HepG2 (cell line): ENCODE results near the gene NRN1L. TPM values are rescaled to one million over a fixed set of nuclear protein-coding genes. Genes with fewer than 3 reads are reported as not detected.

Experiments used
- ASH2L ChIP-seq: fragments of 300-600, 200-600 bp; sonication (generic); IDR thresholded peaks from 2 replicates; pipeline ENCODE4 v1.7.0; 2017; ENCODE audit warnings: low read depth, mild to moderate bottlenecking, moderate library complexity, mixed read lengths, low read length; ENCODE audit not compliant: insufficient read length
- MAFG ChIP-seq: sonication (generic); formaldehyde crosslinking; IDR thresholded peaks from 2 replicates; pipeline ENCODE4 v1.5.1; 2020; ENCODE audit warnings: mild to moderate bottlenecking, missing genetic modification reagents
- PHF21A ChIP-seq: sonication (generic); formaldehyde crosslinking; IDR thresholded peaks from 2 replicates; pipeline ENCODE4 v1.5.0; 2020; ENCODE audit warnings: mild to moderate bottlenecking, missing genetic modification reagents
- SP140L ChIP-seq: sonication (generic); formaldehyde crosslinking; IDR thresholded peaks from 2 replicates; pipeline ENCODE4 v1.4.0; 2020; ENCODE audit warnings: missing genetic modification reagents, borderline replicate concordance
- SP4 ChIP-seq: sonication (generic); formaldehyde crosslinking; IDR thresholded peaks from 2 replicates; pipeline ENCODE4 v1.8.1; 2023; ENCODE audit warnings: mild to moderate bottlenecking, missing genetic modification reagents
- SP5 ChIP-seq: IDR thresholded peaks from 2 replicates; pipeline ENCODE4 v1.6.1; 2016; ENCODE audit warnings: low read depth, borderline replicate concordance
- SYNCRIP ChIP-seq: fragments of 200-400 bp; formaldehyde crosslinking; IDR thresholded peaks from 2 replicates; pipeline ENCODE4 v1.6.1; 2018; ENCODE audit warnings: mild to moderate bottlenecking, low read depth, low read length; ENCODE audit not compliant: insufficient read depth
- TAF15 ChIP-seq: fragments of 200-400 bp; formaldehyde crosslinking; IDR thresholded peaks from one replicate; pipeline ENCODE4 v1.6.1; 2018; ENCODE audit warnings: mild to moderate bottlenecking, low read depth, low read length; ENCODE audit not compliant: poor library complexity, severe bottlenecking
- U2AF1 ChIP-seq: fragments of 200-400 bp; formaldehyde crosslinking; optimal IDR thresholded peaks from 2 replicates; pipeline ENCODE3; 2017; ENCODE audit warnings: mild to moderate bottlenecking, low read depth, low read length
- ZFAT ChIP-seq: sonication (generic); formaldehyde crosslinking; conservative IDR thresholded peaks from 2 replicates; pipeline ENCODE4 v1.8.1; 2023; ENCODE audit warnings: missing genetic modification reagents, inconsistent platforms
- ZNF572 ChIP-seq: sonication (generic); formaldehyde crosslinking; IDR thresholded peaks from 2 replicates; pipeline ENCODE4 v1.5.1; 2020; ENCODE audit warnings: mild to moderate bottlenecking, missing genetic modification reagents
- ZNF773 ChIP-seq: sonication (generic); formaldehyde crosslinking; IDR thresholded peaks from 2 replicates; pipeline ENCODE4 v1.4.0; 2020; ENCODE audit warnings: missing genetic modification reagents, borderline replicate concordance
- ZNF775 ChIP-seq: sonication (generic); formaldehyde crosslinking; IDR thresholded peaks from 2 replicates; pipeline ENCODE4 v1.4.0; 2020; ENCODE audit warnings: missing genetic modification reagents, mild to moderate bottlenecking, moderate library complexity, borderline replicate concordance
- ZNF792 ChIP-seq: IDR thresholded peaks from 2 replicates; pipeline ENCODE4 v1.6.1; 2016
- ZNF841 ChIP-seq: sonication (generic); formaldehyde crosslinking; IDR thresholded peaks from 2 replicates; pipeline ENCODE4 v1.8.1; 2023; ENCODE audit warnings: missing genetic modification reagents, borderline replicate concordance
- ZNF878 ChIP-seq: sonication (generic); formaldehyde crosslinking; IDR thresholded peaks from 2 replicates; pipeline ENCODE4 v1.8.1; 2023; ENCODE audit warnings: mild to moderate bottlenecking, missing genetic modification reagents, moderate library complexity
- polyA plus RNA-seq, 8 experiments: library from polyadenylated mRNA; depleted of rRNA in 3 of 8; stranded (reverse) in 7 of 8; unstranded in 1 of 8; fragments of >200 nt; fragmentation: Illumina TruSeq in 4 of 8; extraction: Trizol in 4 of 8; gene quantifications; 2 replicates each; pipeline versions ENCODE4 v1.2.1 to v1.2.3, GENCODE V29; 2011 to 2016; ENCODE audit warnings: low read depth in 4 of 8, missing spikeins in 1 of 8, mixed read lengths in 1 of 8; ENCODE audit not compliant: insufficient read depth in 1 of 8
- total RNA-seq, 5 experiments: library from RNA; depleted of rRNA; stranded (reverse); fragments of >200 nt; fragmentation: Illumina TruSeq; extraction: Trizol; gene quantifications; 2 replicates each; pipeline ENCODE4 v1.2.3, GENCODE V29; 2016; ENCODE audit warnings: low read depth in 1 of 5
- TF ChIP-seq, protein P1 (sequence below): fragments of 450-650 bp; IDR thresholded peaks from 2 replicates; pipeline ENCODE4 v1.6.1; 2016
- TF ChIP-seq, protein P2 (sequence below): sonication (generic); formaldehyde crosslinking; IDR thresholded peaks from 2 replicates; pipeline ENCODE4 v1.4.0; 2020; ENCODE audit warnings: missing genetic modification reagents
- TF ChIP-seq, protein P3 (sequence below): sonication (generic); formaldehyde crosslinking; IDR thresholded peaks from 2 replicates; pipeline ENCODE4 v1.5.1; 2020; ENCODE audit warnings: mild to moderate bottlenecking, moderate library complexity, missing genetic modification reagents
- TF ChIP-seq, protein P4 (sequence below): sonication (generic); formaldehyde crosslinking; IDR thresholded peaks from 2 replicates; pipeline ENCODE4 v1.4.0; 2020; ENCODE audit warnings: missing genetic modification reagents, mild to moderate bottlenecking, borderline replicate concordance
- TF ChIP-seq, protein P5 (sequence below): sonication (generic); formaldehyde crosslinking; IDR thresholded peaks from 2 replicates; pipeline ENCODE4 v1.4.0; 2020; ENCODE audit warnings: mild to moderate bottlenecking, missing genetic modification reagents

The NRN1L gene
- total and polyA plus RNA-seq, 2 of the 13 experiments (the other 11 are each of a cell fraction or from before 2014, with no cell fraction given), result 0.53 to 1.2 TPM

DNA sequence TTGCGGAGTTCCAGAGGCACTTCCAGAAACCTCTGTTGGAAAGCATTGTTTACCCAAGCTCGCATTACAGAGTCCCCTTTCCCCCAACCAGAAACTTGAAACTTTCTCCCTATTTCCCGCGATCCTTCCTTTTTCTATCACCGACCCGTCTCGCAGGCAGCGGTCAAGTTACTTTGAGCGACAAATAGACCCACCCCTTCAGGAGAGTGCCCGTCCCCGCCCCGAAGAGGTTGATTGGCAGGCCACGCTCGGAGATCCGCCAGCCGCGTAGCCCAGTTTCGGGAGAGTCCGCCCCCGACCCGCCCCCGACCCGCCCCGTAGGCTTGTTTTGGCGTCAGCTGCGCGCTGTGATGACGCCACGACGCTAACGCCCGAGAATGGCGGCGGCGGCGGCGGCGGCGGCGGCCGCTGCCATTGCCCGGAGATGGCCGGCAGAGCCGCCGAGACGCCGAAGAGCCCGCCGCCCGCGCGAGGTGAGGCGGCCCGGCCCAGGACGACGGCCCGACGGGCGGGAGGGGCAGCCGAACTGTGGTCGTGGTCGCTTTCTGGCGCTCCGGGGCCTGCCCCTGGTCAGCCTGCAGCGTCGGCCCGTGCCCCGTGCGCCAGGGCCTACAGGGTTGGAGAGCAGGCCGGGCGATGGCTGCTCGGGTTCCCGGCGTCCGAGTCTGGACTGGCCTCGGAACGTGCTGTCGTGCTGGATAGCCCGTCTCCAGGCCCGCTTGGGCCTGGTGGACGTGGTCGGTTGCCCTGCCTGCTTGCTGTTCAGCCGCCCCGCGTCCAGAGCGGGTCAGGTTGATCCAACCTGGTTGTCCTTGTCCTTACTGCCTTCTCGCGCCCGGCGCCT, 8.4 kb downstream of the NRN1L start, which contains the start of gene PSKH1 (continued):
- TF ChIP-seq, protein P1, sequence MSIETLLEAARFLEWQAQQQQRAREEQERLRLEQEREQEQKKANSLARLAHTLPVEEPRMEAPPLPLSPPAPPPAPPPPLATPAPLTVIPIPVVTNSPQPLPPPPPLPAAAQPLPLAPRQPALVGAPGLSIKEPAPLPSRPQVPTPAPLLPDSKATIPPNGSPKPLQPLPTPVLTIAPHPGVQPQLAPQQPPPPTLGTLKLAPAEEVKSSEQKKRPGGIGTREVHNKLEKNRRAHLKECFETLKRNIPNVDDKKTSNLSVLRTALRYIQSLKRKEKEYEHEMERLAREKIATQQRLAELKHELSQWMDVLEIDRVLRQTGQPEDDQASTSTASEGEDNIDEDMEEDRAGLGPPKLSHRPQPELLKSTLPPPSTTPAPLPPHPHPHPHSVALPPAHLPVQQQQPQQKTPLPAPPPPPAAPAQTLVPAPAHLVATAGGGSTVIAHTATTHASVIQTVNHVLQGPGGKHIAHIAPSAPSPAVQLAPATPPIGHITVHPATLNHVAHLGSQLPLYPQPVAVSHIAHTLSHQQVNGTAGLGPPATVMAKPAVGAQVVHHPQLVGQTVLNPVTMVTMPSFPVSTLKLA, result no peak
- no peak for TF ChIP-seq ZNF841
- TF ChIP-seq SP140L (CRISPR knock-in tag), result no peak
- TF ChIP-seq TAF15, result peak; percentile 94
- peak; percentile 98 for TF ChIP-seq SP4 (CRISPR knock-in tag)
- TF ChIP-seq U2AF1, result no peak
- TF ChIP-seq, protein P2, sequence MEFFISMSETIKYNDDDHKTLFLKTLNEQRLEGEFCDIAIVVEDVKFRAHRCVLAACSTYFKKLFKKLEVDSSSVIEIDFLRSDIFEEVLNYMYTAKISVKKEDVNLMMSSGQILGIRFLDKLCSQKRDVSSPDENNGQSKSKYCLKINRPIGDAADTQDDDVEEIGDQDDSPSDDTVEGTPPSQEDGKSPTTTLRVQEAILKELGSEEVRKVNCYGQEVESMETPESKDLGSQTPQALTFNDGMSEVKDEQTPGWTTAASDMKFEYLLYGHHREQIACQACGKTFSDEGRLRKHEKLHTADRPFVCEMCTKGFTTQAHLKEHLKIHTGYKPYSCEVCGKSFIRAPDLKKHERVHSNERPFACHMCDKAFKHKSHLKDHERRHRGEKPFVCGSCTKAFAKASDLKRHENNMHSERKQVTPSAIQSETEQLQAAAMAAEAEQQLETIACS (CRISPR knock-in tag), result no peak
- peak; percentile 88; the same call in 1 of the 2 replicates for TF ChIP-seq ZFAT
- peak; percentile 66; the same call in 1 of the 2 replicates for TF ChIP-seq SP5
- TF ChIP-seq, protein P3, sequence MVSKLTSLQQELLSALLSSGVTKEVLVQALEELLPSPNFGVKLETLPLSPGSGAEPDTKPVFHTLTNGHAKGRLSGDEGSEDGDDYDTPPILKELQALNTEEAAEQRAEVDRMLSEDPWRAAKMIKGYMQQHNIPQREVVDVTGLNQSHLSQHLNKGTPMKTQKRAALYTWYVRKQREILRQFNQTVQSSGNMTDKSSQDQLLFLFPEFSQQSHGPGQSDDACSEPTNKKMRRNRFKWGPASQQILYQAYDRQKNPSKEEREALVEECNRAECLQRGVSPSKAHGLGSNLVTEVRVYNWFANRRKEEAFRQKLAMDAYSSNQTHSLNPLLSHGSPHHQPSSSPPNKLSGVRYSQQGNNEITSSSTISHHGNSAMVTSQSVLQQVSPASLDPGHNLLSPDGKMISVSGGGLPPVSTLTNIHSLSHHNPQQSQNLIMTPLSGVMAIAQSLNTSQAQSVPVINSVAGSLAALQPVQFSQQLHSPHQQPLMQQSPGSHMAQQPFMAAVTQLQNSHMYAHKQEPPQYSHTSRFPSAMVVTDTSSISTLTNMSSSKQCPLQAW (CRISPR knock-in tag), result no peak
- TF ChIP-seq ASH2L, result peak; percentile 93
- no peak for TF ChIP-seq MAFG (CRISPR knock-in tag)
- TF ChIP-seq ZNF775 (CRISPR knock-in tag), result no peak
- peak; percentile 84; the same call in 1 of the 2 replicates for TF ChIP-seq ZNF773 (CRISPR knock-in tag)
- 0 out of 2 replicates have a peak, but pooled peaks have one; percentile 3 for TF ChIP-seq PHF21A
- no peak for TF ChIP-seq ZNF572 (CRISPR knock-in tag)
- 0 out of 2 replicates have a peak, but pooled peaks have one; percentile 18 for TF ChIP-seq ZNF792
- TF ChIP-seq ZNF878 (CRISPR knock-in tag), result no peak
- TF ChIP-seq, protein P4, sequence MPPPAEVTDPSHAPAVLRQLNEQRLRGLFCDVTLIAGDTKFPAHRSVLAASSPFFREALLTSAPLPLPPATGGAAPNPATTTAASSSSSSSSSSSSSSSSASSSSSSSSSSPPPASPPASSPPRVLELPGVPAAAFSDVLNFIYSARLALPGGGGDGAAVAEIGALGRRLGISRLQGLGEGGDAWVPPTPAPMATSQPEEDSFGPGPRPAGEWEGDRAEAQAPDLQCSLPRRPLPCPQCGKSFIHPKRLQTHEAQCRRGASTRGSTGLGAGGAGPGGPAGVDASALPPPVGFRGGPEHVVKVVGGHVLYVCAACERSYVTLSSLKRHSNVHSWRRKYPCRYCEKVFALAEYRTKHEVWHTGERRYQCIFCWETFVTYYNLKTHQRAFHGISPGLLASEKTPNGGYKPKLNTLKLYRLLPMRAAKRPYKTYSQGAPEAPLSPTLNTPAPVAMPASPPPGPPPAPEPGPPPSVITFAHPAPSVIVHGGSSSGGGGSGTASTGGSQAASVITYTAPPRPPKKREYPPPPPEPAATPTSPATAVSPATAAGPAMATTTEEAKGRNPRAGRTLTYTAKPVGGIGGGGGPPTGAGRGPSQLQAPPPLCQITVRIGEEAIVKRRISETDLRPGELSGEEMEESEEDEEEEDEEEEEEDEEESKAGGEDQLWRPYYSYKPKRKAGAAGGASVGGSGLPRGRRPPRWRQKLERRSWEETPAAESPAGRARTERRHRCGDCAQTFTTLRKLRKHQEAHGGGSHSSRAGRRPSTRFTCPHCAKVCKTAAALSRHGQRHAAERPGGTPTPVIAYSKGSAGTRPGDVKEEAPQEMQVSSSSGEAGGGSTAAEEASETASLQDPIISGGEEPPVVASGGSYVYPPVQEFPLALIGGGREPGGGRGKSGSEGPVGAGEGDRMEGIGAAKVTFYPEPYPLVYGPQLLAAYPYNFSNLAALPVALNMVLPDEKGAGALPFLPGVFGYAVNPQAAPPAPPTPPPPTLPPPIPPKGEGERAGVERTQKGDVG (CRISPR knock-in tag), result no peak
- no peak for TF ChIP-seq SYNCRIP
- TF ChIP-seq, protein P5, sequence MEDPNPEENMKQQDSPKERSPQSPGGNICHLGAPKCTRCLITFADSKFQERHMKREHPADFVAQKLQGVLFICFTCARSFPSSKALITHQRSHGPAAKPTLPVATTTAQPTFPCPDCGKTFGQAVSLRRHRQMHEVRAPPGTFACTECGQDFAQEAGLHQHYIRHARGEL (CRISPR knock-in tag), result 0 out of 2 replicates have a peak, but pooled peaks have one; percentile 70
